ENCODE results near the gene SERPINA5.
"Not testable (repeated sequence)": the region's sequence is repeated elsewhere in the genome, so short reads cannot be mapped to it uniquely, and the experiment has no call there.

SERPINA5 gene

GRCh38 chr14:94631536-94632304, 50.5 kb downstream of the SERPINA5 start:
- TF ChIP-seq CTCF (conservative IDR thresholded peaks at IDR 0.05; ENCODE audit: low read depth, low read length): no peak
- no peak for DNase-seq (ENCODE audit: low read depth)
- no peak overlapping the region for H3K4me3 ChIP-seq (ENCODE audit: low read length)

GRCh38 chr14:94632305-94632590, 51.0 kb downstream of the SERPINA5 start:
- no peak overlapping the region for H3K4me3 ChIP-seq (ENCODE audit: low read length)
- DNase-seq (ENCODE audit: low read depth): no peak
- TF ChIP-seq CTCF (conservative IDR thresholded peaks at IDR 0.05; ENCODE audit: low read depth, low read length): no peak

- no peak overlapping the region for H3K4me3 ChIP-seq (ENCODE audit: low read length)
- TF ChIP-seq CTCF (conservative IDR thresholded peaks at IDR 0.05; ENCODE audit: low read depth, low read length): no peak
- DNase-seq (ENCODE audit: low read depth): no peak
These were observed 51.9 kb downstream of the SERPINA5 start for GRCh38 chr14:94633121-94633520.

GRCh38 chr14:94635154-94635553, 53.9 kb downstream of the SERPINA5 start:
- H3K4me3 ChIP-seq (ENCODE audit: low read length): no peak overlapping the region
- no peak for DNase-seq (ENCODE audit: low read depth)
- TF ChIP-seq CTCF (conservative IDR thresholded peaks at IDR 0.05; ENCODE audit: low read depth, low read length): no peak

GRCh38 chr14:94636744-94637412, 55.7 kb downstream of the SERPINA5 start:
- peak; percentile 31 for TF ChIP-seq CTCF (conservative IDR thresholded peaks at IDR 0.05; ENCODE audit: low read depth, low read length)
- H3K4me3 ChIP-seq (ENCODE audit: low read length): no peak overlapping the region
- no peak for DNase-seq (ENCODE audit: low read depth)

- H3K4me3 ChIP-seq (ENCODE audit: low read length); DNase-seq (ENCODE audit: low read depth): not testable (repeated sequence)
These were observed 56.6 kb downstream of the SERPINA5 start for GRCh38 chr14:94637814-94638213.

GRCh38 chr14:94638339-94638738, 57.1 kb downstream of the SERPINA5 start:
- no peak overlapping the region for H3K4me3 ChIP-seq (ENCODE audit: low read length)
- no peak for TF ChIP-seq CTCF (conservative IDR thresholded peaks at IDR 0.05; ENCODE audit: low read depth, low read length)
- no peak for DNase-seq (ENCODE audit: low read depth)
